GM21825 (cell line): ENCODE data around the gene GOLGA8K.
"Not testable (repeated sequence)": the region's sequence is repeated elsewhere in the genome, so short reads cannot be mapped to it uniquely, and the experiment has no call there.

Experiments
- ATAC-seq: cut with Tn5 transposase; IDR thresholded peaks from one replicate; pipeline ENCODE4 v1.9.1; 2021; ENCODE audit warnings: mild to moderate bottlenecking, moderate library complexity; ENCODE audit not compliant: unreplicated experiment

The GOLGA8K gene, protein sequence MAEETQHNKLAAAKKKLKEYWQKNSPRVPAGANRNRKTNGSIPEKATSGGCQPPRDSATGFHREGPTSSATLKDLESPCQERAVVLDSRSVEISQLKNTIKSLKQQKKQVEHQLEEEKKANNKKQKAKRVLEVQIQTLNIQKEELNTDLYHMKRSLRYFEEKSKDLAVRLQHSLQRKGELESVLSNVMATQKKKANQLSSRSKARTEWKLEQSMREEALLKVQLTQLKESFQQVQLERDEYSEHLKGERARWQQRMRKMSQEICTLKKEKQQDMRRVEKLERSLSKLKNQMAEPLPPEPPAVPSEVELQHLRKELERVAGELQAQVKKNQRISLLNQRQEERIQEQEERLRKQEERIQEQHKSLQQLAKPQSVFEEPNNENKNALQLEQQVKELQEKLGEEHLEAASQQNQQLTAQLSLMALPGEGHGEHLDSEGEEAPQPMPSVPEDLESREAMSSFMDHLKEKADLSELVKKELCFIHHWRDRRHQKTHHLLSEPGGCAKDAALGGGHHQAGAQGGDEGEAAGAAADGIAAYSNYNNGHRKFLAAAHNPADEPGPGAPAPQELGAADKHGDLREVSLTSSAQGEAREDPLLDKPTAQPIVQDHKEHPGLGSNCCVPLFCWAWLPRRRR

DNA sequence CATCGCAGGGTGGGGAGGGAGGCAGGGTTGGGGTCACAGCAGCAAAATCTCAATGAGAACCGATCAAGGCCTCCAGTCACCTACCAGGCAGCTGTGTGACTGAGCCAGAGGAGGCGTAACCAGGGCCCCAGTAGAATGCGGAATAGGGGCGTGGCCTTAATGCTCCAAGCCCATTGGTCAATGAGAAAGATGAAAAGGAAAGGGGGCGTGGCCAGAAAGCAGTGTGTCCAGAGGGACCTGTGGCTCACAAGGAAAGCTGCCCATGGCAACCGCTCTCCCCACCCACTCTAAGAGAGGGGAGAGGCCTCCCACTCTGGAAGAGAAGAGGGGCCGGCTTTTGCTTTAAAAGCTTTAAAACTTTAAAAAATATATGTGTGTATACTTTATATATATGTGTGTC is at the start of gene GOLGA8K:
GOLGA8K (minus strand) TSS at position 101 of the 400 bp plus-strand sequence; CDS start at position 3, 98 bp downstream.
- not testable (repeated sequence) for ATAC-seq

DNA sequence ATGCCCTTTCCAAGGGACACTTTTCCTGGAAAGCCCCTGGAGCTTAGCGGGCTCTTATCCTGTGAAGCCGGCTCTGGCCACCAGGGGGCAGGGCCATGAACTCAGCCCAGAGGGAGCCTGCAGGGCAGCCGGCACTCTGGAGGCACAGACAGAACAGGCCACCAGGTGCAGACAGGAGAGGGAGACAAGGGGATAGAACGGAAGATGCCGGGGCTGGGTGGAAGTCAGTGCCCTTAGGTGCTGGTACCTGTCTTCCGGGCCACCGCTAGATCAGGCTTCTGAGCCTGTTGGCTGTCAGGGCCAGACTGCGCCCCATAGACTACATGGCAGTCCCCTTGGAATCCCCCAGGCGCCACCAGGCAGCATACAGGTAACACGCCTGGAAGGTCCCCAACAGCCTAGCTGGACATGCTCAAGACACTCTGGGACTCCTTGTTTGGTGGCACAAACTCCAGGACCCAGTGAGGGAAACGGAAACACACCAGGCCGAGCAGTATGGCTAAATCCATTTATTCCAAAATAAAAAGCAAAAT is 37.4 kb upstream of the GOLGA8K start:
- not testable (repeated sequence) for ATAC-seq

DNA sequence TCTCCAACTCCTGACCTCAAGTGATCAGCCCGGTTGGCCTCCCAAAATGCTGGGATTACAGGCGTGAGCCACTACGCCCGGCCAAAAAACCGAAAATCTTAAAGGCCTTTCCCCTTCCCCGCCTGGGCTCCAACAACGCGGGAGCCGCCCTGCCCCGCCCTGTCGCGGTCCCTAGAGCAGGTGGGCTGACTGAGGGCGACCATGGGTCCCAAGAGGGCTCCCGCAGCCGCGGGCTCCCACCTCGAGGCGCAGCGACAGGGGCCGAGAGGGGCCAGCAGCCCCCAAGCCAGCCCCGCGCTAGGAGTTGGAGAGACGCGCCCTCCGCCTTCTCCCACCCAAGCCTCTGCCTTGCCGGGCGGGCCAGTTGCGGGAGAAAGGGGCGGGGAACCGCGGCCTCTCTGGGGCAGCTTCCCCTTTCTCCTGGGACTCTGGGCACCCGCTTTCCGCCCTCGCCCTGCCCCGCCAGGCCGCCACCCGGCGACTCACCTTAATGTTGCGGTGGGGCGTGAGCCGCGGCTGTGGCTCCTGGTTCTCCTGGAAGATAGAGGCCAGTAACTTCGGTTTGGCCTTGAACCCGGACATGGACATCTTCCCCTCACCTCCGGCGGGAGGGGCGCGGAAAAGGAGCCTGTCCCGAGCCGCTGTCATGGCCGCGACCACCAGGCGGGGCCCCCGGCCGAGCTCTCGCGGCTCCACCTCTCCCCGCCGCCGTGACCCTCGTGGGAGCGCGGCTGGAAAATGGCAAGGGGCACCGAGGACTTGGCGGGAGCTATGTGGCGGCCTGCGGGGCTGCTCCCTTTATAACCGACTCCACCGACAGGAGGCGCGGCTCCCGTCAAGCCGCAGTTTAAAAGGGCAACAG is 31.2 kb upstream of the GOLGA8K start:
- ATAC-seq: not testable (repeated sequence)

DNA sequence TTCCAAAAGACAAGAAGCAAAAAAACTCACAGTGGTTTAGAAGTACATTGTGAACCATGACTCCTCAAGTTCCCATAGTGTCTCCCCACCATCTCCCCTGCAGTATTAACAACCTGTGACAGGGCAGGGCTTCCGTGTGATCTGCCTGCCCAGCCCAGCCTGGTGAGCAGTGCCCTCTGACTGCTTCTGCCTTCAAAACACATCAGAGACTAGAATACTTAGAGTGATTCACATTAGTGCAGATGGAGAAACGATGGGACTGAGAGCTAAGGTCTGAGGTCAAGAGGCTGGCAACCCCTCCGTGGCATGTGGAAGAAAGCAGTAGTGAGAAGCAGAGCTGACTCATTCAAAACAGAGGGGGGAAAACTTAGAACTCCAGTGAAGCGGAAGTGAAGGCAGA is 24.5 kb upstream of the GOLGA8K start:
- ATAC-seq: not testable (repeated sequence)

DNA sequence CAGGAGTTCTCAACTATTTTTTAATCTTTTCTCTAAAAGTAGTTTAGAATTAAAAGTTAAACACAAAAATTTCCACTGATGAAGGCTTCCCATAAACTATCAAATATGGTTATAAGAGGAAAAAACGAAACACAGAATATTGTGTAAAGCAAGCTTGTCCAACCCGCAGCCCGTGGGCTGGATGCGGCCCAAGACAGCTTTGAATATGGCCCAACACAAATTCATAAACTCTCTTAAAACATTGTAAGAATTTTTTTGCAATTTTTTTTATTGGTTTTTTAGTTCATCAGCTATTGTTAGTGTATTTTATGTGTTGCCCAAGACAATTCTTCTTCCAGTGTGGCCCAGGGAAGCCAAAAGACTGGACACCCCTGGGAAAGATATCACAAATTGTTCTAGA is 23.4 kb upstream of the GOLGA8K start:
- not testable (repeated sequence) for ATAC-seq

DNA sequence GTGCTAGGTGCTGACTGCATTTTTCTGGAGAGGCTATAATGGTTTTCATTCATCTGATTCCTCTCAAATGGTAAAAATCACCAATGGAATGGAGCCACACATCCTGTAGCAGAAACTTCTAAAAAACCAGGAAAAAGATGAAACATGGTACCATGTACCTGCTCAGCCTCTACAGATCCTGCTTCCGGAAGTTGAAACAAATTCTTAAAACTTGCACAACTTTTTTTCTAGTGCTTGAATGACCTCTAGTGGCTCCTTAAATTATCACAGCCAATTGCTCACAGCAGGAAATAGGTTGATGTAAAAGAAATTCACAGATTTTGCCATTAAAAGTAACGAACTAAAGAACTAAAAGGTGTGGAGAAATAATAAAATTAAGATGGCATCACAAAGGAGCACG is 4.8 kb upstream of the GOLGA8K start:
- ATAC-seq: not testable (repeated sequence)

DNA sequence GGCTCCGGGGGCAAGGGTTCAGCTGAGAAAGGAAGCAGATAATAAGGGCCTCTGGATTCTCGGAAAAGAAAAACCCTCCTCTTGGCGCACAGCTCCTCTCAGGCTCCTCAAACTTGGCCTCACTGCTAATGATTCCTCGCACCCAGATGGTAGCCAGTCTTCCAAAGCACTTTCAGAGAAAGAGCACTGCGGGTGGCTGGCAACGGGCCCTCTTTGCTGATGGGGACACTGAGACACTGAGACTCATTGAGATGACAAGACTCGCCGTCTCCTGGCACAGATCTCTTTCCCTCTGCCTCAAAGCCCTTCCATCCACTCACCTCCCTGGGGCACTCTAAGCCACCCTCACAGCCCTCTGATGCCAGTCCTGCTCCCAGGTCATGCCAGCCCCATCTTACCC is 6.6 kb downstream of the GOLGA8K start:
- not testable (repeated sequence) for ATAC-seq

DNA sequence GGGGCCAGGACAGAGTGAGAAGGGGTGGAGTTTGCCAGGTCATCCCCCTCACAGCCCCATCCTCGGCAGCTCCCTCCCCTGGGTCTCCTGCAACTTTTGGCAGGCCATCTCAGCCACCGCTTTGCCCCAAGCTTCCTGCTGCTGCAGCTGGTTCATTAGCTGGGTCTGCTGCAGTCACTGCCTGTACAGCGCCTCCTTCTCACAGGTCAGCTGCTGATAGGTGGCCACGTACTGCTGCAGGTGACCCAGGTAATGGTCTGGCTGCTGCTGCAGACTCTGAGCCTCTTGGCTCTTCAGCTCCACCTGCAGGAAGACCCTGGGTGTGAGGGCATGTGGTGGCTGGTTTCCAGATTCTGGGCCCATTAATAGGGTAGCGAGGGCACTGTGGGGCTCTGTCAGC is 8.3 kb downstream of the GOLGA8K start:
- not testable (repeated sequence) for ATAC-seq

DNA sequence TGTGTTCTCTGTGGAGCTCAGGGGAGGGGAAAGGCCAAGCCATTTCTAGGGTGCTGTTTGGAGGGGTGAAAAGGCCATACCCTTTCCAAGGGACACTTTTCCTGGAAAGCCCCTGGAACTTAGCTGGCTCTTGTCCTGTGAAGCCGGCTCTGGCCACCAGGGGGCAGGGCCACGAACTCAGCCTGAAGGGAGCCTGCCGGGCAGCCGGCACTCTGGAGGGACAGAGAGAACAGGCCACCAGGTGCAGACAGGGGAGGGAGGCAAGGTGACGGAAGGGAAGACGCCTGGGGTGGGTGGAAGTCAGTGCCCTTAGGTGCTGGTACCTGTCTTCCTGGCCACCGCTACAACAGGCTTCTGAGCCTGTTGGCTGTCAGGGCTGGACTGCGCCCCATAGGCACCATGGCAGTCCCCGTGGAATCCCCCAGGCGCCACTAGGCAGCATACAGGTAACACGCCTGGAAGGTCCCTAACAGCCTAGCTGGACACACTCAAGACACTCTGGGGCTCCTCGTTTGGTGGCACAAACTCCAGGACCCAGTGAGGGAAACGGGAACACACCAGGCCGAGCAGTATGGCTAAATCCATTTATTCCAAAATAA is 14.9 kb downstream of the GOLGA8K start:
- ATAC-seq: not testable (repeated sequence)

DNA sequence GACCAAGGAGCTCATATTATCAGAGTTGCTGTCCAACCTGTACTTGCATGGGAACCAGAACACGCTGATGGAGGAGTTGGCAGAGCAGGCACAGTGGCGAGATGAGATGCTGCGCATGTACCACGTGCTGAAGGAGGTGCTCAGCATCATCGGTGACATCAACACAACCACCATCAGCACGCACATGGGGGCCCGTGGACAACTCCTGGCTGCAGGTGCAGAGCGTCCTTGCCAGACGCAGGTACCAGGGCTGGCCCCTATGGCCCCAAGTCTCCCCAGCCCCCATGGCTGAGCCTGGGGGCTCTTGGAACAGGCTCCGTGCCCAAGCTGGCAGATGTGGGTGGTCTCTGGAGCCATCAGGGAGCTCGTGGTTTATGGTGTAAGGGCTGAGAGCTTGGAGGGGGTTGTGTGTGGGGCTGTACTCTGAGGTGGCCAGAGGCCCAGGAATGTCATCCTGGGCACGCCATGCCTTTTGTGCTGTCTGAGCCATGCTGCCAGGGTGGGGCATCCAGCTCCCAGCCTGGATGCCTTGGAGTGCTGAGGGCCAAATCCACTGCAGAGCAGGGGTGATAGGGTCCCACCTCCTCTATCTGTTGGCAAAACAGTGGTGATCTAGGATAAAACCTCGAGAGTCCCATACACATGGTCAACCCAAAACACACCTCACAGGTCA is 17.1 kb downstream of the GOLGA8K start:
- ATAC-seq: not testable (repeated sequence)

DNA sequence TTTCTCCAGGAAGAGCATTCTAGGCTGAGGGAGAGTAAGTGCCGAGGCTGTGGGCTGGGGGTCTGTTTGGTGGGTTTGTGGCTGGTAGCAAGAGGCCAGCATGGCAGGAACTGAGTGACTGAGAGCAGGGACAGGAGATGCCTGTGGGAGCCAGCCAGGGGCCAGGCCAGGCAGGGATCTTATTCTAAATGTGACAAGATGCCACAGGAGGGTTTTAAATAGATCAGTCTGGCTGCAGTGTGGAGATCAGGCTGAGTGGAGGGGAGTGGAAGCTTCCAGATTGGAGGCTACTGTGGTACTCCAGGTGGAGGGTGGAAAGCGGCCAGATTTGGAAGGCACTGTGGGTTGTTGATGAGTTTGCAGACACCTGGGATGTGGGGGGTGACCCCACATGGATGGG is 28.9 kb downstream of the GOLGA8K start:
- ATAC-seq: not testable (repeated sequence)

DNA sequence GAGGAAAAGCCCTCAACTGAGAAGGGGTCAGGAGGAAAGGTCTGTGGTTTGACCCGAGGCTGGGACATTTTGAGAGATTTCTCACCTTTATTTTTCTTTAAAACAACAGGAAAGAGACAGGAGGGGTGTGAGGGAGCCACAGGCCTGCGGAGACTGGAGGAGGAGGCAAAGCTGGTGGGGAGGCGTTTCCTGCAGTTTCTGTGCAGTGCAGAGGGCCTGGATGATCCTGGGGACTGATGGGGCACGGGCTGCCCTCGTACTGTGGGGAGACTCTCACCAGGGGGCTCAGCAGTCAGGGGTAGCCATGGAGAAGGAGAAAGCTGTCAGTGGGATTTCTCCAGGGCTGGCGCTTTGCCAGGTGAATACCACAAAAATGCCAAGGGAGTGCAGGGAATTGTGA is 29.4 kb downstream of the GOLGA8K start:
- ATAC-seq: not testable (repeated sequence)

DNA sequence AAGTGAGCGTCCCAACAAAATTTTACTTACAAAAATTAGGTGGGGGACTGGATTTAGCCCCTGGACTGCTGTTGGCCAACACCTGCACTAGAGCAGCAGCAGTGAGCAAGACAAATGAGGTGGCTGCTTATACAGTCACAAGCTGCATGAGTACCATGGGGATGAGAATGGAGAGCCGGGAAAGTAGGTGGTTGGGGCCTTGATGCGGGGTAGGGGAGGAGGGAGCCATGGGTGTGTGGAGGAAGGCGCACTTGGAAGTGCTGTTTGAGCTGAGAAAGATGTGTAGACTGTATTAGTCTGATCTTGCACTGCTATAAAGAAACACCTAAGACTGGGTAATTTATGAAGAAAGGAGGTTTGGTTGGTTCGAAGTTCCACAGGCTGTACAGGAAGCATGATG is 31.0 kb downstream of the GOLGA8K start:
- ATAC-seq: not testable (repeated sequence)

DNA sequence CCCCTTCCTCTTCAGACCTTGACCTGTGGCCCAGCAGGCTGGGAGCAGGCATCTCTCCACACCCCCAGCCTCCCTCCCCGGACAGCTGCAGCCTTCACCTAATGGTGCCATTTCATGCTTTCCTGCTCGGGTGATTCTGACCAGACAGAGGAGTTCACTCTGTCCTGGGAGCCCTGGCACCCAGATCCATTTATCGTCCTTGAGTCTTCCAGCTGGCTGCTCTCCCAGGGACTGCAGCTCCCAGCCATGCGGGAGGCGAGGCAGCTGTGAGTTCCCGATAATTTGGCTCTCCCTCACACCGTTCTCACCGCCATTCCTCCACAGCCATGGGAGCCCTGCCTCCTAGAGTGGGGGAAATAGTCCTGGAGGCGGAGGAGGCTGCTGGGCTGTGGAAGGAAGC is 32.6 kb downstream of the GOLGA8K start:
- not testable (repeated sequence) for ATAC-seq

DNA sequence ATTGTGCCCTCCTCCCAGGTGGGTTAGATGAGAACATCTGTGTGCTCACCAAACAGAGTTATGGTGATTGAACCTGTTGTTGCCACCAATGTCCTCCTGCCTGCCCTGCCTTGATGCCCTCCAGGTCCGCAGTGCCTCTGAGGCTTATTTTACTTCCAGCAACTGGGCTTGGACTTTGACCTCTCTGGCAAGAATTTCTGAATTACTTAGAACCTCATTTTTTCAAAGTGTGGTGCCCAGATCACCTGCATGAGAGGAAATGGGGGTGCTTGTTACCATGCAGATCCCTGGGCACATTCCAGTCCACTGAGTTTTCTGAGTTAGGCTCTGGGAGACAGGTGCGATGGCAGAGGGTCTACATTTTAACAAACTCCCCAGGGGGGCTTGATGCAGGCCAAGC is 33.0 kb downstream of the GOLGA8K start:
- not testable (repeated sequence) for ATAC-seq

DNA sequence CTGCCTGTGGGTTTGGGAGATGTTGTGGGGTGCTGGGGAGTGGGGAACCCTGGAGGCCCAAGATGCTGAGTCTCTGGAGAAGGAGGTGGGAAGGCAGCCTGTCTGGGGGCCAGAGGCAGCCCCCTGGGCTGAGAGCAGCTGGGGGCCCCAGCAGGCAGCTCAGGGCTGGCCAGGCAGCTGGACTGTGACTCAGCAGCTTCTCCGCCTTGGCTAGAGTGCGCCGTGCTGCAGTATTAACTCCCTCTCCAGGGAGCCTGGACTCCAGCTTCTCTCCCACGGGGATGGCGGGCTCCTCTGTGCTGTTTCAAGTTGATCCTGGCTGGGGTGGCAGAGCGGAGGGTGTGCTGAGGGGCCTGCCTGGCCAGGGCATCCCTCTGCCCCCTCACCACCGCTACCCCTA is 36.6 kb downstream of the GOLGA8K start:
- not testable (repeated sequence) for ATAC-seq

DNA sequence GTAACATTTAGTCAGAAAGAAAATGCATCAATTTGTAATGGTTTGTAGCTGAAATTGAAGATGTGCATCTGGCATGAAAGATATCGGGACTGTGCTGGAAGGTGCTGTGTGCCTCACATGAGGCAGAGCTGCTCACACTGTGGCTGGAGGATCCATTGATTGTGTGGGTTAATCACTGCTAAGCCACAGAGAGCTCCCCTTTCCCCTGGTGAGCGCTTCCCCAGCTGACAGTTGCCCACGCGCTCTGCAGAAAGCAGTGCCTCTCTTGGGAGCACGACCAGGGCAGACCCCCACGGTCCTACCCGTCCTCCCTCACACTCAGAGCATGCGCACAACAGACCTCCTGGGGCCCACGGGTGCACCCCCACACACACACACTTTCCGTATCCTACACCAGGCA is 37.1 kb downstream of the GOLGA8K start:
- not testable (repeated sequence) for ATAC-seq

DNA sequence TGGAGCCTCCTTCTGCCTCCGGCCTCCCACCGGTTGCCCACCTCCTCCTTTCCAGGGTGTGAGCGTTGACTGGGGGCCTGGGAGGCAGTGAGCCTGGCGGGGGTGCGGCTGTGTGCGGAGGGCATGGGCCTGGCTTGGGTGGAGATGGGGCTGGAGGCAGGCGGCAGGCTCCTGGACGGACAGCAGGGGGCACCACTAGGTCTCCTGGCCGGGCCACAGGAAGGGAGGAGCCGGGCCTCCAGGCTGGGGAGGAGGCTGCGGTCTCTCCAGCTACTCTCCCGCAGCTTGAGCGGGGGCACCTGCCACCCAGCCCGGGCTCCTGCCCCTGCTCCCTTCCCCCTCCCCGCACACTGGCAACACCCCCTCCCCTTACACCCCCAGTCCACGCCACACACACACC is 38.1 kb downstream of the GOLGA8K start:
- ATAC-seq: not testable (repeated sequence)

DNA sequence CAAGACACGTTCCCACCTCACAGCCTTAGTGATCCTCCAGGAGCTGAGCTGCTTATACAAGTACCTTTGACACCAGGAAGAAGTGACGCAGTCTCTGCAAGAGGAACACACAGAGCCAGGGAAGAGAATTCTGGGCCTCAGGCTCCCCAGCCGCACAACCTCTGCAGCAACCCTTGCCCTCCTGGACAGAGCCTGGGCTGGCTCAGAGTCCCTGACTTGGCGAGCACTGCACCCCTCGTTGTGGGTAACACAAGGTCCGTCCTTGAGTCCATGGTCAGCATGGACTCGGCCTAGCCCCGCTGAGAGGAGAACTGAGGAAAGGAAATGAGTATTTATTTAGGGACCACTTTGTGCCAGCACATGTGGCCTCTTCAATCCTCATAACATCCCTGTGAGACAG is 39.6 kb downstream of the GOLGA8K start:
- not testable (repeated sequence) for ATAC-seq

DNA sequence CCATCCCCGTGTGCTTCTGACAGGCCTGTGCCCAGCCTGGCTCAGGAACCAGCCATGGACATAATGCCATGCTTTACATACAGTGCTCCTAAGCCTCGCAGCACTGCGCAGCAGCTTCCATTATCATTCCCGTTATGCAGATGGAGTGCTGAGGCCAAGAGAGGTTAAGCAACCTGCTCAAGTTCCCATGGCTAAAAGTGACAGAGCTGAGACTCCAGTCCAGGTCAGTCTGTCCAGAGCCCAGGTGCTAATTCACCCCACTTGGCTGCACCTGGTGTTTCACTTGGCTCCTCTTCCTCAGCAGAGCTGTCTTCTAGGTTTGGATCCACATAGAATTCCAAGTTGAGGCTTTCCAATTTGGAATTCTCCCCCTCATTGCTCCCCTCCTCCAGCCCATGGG is 41.4 kb downstream of the GOLGA8K start:
- ATAC-seq: not testable (repeated sequence)
